Epithelial cell of esophagus (primary cell): ENCODE data around the gene SF1.

Source experiments
- DNase-seq: peaks from one replicate; pipeline ENCODE4 v3.0.0; 2010; ENCODE audit warnings: low read depth
- H3K4me3 ChIP-seq: 2 replicates; pipeline ENCODE4 v1.5.1; 2011; ENCODE audit warnings: mild to moderate bottlenecking, low read length, control low read depth
- CTCF ChIP-seq: IDR thresholded peaks from 2 replicates; pipeline ENCODE4 v1.5.1; 2011; ENCODE audit warnings: low read depth, mild to moderate bottlenecking, low read length, control low read depth, inconsistent platforms; ENCODE audit not compliant: insufficient read depth; ENCODE audit errors: missing control alignments

The SF1 gene

GRCh38 chr11:64750361-64751054 is 27.8 kb downstream of the SF1 start:
- TF ChIP-seq CTCF: no peak
- no peak overlapping the region for H3K4me3 ChIP-seq
- no peak for DNase-seq

GRCh38 chr11:64747961-64748665 is 30.2 kb downstream of the SF1 start:
- H3K4me3 ChIP-seq: no peak overlapping the region
- TF ChIP-seq CTCF: no peak
- DNase-seq: peak; percentile 36

- DNase-seq: no peak
- H3K4me3 ChIP-seq: no peak overlapping the region
- TF ChIP-seq CTCF: no peak
Observed at GRCh38 chr11:64746486-64746885, 31.9 kb downstream of the SF1 start.

- no peak overlapping the region for H3K4me3 ChIP-seq
- TF ChIP-seq CTCF: no peak
- no peak for DNase-seq
Observed at GRCh38 chr11:64745521-64746328, 32.6 kb downstream of the SF1 start.

- DNase-seq: no peak
- no peak for TF ChIP-seq CTCF
- no peak overlapping the region for H3K4me3 ChIP-seq
Observed at GRCh38 chr11:64745189-64745520, 33.2 kb downstream of the SF1 start.

GRCh38 chr11:64744544-64745188 is 33.7 kb downstream of the SF1 start:
- no peak for TF ChIP-seq CTCF
- no peak overlapping the region for H3K4me3 ChIP-seq
- no peak for DNase-seq
